Measurements from ENCODE around the gene ABHD4.

The ABHD4 gene, protein sequence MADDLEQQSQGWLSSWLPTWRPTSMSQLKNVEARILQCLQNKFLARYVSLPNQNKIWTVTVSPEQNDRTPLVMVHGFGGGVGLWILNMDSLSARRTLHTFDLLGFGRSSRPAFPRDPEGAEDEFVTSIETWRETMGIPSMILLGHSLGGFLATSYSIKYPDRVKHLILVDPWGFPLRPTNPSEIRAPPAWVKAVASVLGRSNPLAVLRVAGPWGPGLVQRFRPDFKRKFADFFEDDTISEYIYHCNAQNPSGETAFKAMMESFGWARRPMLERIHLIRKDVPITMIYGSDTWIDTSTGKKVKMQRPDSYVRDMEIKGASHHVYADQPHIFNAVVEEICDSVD

DNA sequence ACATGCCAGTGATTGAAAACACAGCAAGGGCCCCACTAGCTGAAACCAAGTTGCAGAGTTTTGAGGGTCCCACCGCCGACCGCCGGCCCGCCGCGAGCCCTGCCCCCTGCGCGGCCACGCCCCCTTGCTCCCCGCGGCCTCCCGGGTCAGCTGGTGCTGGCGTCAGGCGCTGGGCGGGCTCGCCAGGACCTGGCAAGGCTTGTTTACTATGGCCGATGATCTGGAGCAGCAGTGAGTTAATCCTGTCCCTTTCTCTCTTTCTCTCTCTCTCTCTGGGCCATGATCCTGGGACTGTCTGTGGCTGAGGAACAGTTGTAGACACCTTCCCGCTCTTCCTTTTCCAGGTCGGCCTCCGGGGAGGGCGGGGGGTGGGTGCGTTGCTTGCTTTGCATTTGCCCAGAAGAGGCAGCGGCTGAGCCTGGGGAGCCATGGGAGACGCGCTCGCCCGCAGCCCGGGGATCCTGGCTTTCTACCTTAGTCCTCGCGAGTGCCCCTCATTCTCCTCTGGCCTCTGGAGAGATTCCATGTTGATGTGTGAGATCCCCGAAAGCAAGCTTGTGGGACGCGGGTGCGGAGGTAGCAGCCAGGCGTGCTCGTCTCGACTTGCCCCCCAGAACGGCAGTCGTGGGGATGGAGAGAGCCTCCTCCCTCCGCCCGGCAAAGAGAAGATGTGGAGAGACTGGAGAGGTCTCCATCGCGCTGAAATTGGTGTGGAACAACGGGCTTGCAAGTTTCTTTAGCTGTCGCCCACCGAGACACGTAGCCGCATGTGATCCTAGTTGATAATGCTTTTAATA lies at the start of gene ABHD4:
Gene ABHD4, plus strand, starts transcription at position 202 of the 797 bp plus-strand sequence. Its CDS starts 7 bp downstream, at position 209.
- DNase-seq, result peak; percentile 66

DNA sequence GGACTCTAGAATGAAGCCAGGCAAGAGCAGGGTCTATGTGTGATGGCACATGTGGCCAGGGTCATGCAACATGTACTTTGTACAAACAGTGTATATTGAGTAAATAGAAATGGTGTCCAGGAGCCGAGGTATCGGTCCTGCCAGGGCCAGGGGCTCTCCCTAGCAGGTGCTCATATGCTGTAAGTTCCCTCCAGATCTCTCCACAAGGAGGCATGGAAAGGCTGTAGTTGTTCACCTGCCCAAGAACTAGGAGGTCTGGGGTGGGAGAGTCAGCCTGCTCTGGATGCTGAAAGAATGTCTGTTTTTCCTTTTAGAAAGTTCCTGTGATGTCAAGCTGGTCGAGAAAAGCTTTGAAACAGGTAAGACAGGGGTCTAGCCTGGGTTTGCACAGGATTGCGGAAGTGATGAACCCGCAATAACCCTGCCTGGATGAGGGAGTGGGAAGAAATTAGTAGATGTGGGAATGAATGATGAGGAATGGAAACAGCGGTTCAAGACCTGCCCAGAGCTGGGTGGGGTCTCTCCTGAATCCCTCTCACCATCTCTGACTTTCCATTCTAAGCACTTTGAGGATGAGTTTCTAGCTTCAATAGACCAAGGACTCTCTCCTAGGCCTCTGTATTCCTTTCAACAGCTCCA lies 48.7 kb upstream of the ABHD4 start:
- DNase-seq, result no peak

DNA sequence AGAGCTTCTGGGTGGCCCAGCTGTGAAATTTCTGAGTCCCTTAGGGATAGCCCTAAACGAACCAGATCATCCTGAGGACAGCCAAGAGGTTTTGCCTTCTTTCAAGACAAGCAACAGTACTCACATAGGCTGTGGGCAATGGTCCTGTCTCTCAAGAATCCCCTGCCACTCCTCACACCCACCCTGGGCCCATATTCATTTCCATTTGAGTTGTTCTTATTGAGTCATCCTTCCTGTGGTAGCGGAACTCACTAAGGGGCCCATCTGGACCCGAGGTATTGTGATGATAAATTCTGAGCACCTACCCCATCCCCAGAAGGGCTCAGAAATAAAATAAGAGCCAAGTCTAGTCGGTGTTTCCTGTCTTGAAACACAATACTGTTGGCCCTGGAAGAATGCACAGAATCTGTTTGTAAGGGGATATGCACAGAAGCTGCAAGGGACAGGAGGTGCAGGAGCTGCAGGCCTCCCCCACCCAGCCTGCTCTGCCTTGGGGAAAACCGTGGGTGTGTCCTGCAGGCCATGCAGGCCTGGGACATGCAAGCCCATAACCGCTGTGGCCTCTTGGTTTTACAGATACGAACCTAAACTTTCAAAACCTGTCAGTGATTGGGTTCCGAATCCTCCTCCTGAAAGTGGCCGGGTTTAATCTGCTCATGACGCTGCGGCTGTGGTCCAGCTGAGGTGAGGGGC lies 48.0 kb upstream of the ABHD4 start:
- DNase-seq, result peak; percentile 72

DNA sequence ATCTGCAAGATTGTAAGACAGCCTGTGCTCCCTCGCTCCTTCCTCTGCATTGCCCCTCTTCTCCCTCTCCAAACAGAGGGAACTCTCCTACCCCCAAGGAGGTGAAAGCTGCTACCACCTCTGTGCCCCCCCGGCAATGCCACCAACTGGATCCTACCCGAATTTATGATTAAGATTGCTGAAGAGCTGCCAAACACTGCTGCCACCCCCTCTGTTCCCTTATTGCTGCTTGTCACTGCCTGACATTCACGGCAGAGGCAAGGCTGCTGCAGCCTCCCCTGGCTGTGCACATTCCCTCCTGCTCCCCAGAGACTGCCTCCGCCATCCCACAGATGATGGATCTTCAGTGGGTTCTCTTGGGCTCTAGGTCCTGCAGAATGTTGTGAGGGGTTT lies 46.5 kb upstream of the ABHD4 start:
- DNase-seq, result peak; percentile 31

DNA sequence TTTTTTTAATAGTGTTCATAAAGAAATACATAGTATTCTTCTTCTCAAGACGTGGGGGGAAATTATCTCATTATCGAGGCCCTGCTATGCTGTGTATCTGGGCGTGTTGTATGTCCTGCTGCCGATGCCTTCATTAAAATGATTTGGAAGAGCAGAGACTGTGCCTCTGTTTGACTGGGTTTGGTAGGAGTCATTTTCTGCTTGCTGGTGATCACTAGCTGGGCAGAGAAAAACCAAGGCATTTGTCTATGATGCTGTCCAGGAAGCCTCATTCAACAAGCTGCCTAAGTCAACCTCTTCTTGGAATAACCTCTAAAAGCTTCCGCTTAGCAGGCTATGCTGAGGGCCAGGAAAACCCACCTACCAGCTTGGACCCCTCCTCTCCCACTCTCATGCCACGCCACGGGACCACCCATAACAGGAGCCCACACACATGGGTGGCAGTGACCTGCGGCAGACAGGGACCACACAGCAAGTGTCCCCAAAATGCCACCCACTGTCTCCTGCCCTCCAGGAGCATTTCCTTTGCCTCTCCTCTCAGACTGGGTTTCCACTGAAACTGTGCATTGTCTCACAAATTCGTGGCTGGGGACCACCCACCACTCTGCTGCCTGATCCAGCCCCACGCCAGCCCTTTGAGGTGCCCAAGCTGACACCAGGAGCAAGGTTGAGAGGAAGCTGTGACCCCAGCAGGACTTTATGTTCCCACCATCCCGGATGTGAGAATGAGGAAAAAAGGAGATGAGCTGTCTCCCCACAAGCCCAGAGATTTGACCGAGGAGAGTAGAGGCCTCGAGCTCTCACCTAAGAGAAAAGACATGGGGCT lies 45.9 kb upstream of the ABHD4 start:
- DNase-seq, result peak; percentile 22

DNA sequence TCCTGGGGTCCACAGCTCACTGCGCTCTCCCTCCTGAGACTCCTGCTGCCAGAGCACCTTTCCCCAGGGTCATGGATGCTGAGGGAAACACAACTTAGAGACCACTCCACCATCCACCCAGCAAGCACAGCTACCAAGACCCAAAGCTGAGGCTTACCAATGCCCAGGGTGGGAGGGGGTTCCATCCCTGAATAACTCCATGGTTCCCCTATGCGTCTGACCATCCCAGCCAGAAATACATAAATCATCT lies 45.3 kb upstream of the ABHD4 start:
- no peak for DNase-seq

DNA sequence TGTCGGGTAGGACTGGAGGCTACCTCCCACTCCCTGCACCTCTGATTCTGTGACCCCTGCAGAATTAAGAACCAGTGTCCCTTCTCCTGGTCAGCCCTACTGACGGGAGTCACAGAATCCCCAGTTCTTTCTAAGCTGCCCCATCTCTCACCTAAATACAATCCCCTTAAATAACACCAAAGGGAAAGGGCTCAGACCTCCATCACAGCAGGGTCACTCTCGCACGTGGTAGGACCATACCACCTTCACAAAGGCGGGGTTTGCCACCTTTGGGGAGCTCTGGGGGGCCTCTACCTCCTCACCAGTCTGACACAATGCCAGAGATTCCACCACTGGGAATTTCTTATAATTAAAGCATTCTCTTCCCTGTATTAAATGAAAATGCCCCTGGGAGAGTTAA lies 44.7 kb upstream of the ABHD4 start:
- no peak for DNase-seq

DNA sequence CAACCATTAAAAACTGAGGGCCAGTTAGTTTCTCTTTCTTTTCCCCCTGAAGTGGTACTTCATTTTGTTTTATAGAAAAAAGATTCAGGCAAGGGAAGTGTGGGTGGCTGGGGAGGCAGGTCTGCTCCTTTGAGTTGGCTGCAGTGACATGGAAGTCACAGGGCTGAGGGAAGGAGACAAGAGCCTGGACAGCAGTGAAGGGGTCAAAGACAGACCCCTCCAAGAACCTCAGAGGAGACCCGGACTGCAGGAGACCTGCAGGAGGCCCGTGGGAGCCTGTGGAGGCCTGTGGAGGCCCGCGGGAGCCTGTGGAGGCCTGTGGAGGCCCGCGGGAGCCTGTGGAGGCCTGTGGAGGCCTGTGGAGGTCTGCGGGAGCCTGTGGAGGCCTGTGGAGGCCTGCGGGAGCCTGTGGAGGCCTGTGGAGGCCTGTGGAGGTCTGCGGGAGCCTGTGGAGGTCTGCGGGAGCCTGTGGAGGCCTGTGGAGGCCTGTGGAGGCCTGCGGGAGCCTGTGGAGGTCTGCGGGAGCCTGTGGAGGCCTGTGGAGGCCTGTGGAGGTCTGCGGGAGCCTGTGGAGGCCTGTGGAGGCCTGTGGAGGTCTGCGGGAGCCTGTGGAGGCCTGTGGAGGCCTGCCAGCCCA lies 44.1 kb upstream of the ABHD4 start:
- DNase-seq, result peak; percentile 62

DNA sequence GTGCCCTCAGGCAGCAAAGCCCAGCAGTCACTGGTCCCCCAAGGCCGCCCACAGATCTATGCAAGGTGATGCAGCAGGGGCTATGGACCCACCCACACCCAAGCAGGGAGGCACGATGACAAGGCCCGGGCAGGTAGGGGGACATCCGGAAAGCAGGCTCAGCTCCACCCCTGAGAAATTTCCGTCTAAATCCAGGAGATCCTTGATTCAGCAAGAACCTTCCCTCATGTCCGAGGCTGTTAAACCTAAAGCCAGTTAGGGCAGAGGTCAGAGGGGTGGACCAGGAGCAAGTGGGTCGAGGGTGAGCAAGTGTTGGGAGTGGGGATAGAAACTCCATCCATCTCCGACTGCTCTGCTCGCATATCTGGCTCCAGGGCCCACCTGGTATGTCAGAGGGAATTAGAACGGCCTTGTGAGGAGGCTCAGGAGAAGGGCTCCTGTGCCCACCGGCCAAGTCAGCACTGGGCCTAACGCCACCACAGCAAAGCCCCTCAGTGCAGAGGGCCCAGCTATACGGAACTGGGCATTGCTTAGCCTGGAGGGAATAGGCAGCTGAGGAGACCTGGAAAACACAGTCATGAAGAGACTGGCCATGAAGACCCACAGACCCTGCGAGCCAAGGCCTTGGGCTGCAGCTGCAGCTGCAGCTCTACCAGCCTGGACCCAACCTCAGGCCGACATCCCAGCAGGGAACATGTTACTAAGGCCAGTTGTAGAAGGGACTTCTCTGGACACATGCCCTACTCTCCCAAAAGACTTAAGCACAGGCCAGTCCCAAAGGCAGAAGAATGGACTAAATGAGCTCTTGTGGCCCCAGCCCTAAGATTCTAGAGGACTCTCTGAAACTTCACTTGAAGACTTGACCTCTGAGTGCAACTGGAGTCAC lies 43.4 kb upstream of the ABHD4 start:
- no peak for DNase-seq

DNA sequence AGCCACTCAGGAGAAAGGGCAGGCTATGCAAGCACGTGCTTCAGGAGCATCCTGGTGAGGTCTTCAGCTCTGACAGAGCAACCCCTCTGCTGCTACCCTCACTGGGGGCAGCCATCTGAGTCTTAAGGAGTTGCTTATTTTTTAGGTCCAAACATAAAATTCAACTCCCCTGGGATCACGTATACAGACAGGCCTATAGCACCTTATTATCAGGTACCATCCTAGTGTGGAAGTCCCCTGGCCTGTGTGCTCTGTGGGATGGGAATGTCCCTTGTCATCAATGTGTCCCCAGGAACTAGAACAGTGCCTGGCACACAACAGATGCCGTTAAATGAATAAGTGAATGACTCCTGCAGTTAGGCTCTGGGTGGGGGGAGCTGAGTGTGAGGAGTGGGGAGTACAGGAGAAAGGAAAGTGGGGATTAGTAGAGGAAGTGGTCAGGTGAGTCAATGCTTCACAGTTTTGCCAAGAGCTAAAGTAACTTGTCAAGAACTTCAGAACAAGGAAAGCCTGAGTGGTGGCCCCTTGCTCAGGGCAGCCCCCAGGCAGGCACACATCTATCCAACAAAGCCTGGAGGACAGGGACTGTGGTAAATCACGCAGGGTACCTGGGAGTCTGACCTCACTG lies 42.6 kb upstream of the ABHD4 start:
- DNase-seq, result peak; percentile 77

DNA sequence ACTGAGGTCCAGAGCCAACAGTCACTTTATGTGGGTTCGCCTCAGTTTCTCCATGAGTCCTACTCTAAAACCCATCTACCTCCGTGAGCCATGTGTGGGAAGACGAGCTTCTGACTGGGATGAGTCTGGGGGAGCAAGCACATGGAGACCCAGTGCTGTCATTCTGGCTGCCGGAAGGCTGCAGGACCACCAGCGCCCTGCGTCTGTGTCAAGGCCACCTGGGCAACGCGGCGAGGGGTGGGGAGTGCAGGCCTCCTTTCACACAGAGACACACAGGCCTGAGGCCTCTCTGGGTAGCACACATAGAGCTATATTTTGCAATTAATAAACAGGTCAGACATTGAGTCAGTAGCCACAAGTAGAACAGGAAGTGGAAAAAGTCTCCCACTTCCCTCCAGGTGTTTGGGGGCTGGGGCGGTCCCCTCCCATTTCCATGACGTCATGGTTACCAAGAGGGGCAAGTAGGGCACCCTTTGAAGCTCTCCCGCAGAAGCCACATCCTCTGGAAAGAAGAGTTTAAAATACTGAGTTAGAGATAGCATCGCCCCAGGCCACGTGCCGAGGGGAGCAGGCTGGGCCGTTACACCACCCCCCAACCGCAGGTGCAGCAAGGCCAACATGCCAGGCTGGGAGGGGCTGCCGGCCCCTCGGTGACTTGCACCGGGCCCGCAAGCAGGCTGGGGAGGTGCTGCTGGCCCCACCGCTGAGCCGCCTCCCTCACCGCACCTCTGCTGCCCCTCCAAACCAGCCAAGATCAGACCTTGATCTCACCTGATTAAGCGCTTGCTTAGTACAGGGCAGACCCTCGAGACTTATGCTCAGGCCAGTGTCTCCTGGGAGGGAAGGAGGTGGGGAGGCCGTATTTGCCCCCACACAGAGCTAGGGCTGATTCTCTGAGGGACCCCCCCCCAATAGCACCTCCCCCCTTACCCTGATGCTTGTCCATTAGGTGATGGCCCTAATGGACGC lies 41.8 kb upstream of the ABHD4 start:
- DNase-seq, result peak; percentile 99

DNA sequence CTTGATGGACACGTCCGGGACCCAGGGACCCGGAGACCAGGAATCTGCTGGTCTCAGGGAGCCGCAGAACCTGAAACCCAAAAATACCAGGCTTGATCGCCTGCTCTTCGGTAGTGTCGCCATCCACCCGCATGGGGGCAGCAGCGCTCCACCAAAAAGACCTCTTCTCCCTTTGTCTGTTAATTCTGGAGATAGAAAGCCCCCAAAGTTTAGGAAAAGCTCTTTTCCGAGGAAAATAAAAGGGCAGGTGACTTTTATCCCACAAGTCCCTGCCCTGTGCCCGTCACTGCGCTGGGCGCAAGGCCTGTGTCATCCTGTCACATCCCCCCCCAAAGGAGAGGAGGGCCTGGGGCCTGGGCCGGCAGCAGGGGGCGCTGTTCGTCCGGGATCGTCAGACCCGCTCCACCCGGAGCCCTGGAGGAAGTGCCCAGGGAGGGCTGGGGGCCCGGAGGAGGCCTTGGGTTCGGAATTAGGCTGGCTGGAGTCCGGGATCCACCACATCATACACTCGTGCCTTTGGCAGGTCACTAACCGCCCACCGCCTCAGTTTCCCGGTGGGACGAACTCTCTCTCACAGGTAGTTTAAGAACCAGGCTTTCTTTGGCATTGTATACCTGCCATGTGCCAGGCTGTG lies 41.0 kb upstream of the ABHD4 start:
- peak; percentile 89 for DNase-seq

DNA sequence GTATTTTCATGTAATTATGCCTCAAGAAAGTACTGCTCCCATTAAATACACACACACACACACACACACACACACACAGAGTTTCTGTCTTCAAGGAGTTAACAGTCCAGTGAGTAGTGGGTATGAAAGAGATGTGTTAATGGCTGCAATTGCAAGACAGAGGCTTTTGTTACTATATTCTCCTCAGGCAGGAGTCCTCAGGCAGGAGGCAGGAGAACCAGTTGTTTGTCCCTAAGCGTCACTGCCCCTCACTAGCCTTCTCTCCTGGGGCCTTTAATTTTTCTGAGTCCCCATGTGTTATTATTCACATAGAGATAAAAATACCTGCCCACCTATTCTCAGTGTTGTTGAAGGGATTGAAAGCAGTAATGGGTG lies 40.3 kb upstream of the ABHD4 start:
- no peak for DNase-seq

DNA sequence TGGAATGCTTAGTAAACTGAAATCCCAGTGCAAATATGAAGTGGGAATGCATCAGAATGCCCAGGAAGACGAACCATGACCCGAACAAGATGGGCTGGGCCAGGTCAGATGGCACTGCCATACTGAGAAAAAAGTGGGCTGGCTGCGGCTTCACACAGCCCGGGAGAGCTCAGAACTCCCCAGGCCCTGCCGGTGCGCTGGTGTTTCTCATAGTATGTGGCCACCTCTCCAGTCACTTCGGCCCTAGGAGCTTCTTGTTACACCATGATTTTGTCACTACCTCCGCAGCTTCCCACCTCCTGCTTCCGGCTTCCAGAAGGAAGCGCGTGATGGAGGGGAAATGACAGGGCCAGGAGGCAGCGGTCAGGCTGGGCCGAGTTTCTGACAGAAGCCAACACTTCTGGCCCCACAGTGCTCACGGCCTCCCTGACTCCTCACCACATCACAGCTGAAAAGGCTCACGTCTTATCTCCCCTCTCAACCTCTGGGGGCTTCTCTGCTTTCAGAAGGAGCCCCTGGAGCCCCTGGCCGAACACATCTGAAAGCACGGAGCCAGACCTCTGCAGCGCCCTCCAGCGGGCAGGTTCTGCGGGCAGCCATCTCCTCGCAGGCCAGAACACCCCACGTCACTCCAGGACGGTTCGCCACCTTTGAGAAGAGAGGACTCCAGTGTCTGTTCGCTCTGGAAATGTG lies 39.7 kb upstream of the ABHD4 start:
- DNase-seq, result peak; percentile 78

DNA sequence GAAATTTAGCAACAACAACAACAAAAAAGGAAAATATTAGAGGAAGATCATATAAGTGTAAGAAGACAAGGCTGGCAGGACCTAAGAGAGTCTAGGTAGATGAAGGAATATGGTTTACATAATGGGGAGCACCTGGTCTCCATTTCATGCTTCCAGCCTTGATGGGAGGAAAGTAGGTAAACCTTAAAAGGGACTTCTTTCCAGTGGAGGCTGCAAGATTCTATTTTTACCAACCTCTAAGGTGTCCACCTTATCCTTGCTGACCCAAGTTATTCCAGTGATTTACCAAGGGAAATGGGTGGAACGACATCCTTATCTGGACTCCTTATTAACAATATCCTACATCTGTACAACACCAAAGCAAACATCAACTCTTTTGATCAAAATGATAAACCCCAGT lies 39.1 kb upstream of the ABHD4 start:
- DNase-seq, result no peak

DNA sequence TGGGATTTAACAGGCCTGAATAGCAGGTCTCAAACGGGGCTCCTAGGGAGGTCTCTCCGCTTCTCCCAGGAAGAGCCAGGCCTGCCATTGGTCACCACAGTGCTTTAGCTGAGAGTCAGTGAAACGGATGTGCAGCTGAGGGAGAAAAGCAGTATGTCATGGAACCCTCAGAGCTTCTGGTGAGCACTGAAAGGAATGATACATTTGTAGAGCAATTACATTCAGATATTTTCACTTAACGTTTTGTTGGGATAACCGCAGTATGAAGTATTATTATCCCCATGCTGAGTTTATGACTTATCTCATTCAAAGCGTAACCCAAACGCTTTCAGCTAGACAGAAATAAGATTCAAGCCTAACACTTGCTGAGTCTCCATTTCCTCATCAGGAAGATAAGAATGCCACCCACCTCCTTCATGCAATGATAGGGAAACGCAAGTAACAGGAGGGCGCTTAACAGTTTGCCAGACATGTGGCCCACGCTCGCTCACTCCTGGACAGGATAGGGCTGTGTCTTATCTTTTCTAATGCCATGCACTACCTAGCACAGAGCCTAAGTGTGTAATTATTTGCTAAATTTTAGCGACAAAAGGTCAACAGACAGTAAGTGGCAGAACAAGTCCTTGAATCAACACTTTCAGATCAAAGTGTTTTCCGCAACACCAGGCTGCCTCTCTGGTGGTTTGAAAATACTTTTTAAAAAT lies 37.3 kb upstream of the ABHD4 start:
- DNase-seq, result no peak

DNA sequence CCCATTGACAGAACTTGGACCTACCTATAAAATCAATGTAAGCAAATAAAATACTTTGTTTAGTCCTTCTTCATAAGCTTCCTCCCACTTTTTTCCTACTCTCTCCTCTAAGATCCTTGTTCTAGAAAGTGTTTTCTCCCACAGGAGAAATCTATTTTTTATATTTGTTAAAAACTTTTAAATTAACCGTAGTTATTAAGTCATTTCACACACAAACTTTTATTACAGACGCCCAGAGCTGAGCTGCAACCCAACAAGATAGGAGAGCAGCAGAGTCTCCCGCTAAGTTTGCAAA lies 36.8 kb upstream of the ABHD4 start:
- no peak for DNase-seq

Measured in CD4-positive, alpha-beta T cell treated with Interleukin-21 for 1 hour (primary cell).